HEK293 (cell line): ENCODE measurements around the gene USP6.
A peak's percentile ranks its signal among the peaks of the same experiment; 100 is the strongest.

Source experiments
- AEBP2 ChIP-seq: fragments of 450-650 bp; formaldehyde crosslinking; IDR thresholded peaks from 2 replicates; pipeline ENCODE4 v1.5.1; 2016; ENCODE audit warnings: missing biosample characterization, missing genetic modification characterization, borderline replicate concordance
- BCL6B ChIP-seq: fragments of 450-650 bp; formaldehyde crosslinking; IDR thresholded peaks from 2 replicates; pipeline ENCODE4 v1.5.1; 2017; ENCODE audit warnings: missing biosample characterization, missing genetic modification characterization
- GLIS1 ChIP-seq: fragments of 450-650 bp; formaldehyde crosslinking; IDR thresholded peaks from 2 replicates; pipeline ENCODE4 v1.5.1; 2016; ENCODE audit warnings: missing biosample characterization, missing genetic modification characterization
- MYNN ChIP-seq: fragments of 450-650 bp; formaldehyde crosslinking; IDR thresholded peaks from 2 replicates; pipeline ENCODE4 v1.5.1; 2016; ENCODE audit warnings: missing biosample characterization, missing genetic modification characterization, borderline replicate concordance
- PRDM2 ChIP-seq: fragments of 450-650 bp; formaldehyde crosslinking; IDR thresholded peaks from 2 replicates; pipeline ENCODE4 v1.5.1; 2016; ENCODE audit warnings: missing biosample characterization, missing genetic modification characterization, borderline replicate concordance
- SETDB1 ChIP-seq: IDR thresholded peaks from one replicate; pipeline ENCODE4 v1.6.1; 2017; ENCODE audit warnings: mild to moderate bottlenecking, low read length, moderate library complexity, mixed read lengths; ENCODE audit not compliant: insufficient read length
- ZBTB48 ChIP-seq: fragments of 450-650 bp; formaldehyde crosslinking; IDR thresholded peaks from 2 replicates; pipeline ENCODE4 v1.5.1; 2016; ENCODE audit warnings: missing biosample characterization, missing genetic modification characterization
- ZFHX2 ChIP-seq: fragments of 450-650 bp; formaldehyde crosslinking; conservative IDR thresholded peaks from 2 replicates; pipeline ENCODE4 v1.5.1; 2016; ENCODE audit warnings: missing biosample characterization, missing genetic modification characterization
- ZFP3 ChIP-seq: fragments of 450-650 bp; formaldehyde crosslinking; IDR thresholded peaks from 2 replicates; pipeline ENCODE4 v1.5.1; 2016; ENCODE audit warnings: low read depth, missing biosample characterization, missing genetic modification characterization
- ZFP37 ChIP-seq: fragments of 450-650 bp; formaldehyde crosslinking; IDR thresholded peaks from 2 replicates; pipeline ENCODE4 v1.5.1; 2016; ENCODE audit warnings: missing biosample characterization, missing genetic modification characterization
- ZNF138 ChIP-seq: fragments of 450-650 bp; formaldehyde crosslinking; IDR thresholded peaks from 2 replicates; pipeline ENCODE4 v1.5.1; 2016; ENCODE audit warnings: missing biosample characterization, missing genetic modification characterization, borderline replicate concordance
- ZNF239 ChIP-seq: fragments of 450-650 bp; formaldehyde crosslinking; IDR thresholded peaks from 2 replicates; pipeline ENCODE4 v1.5.1; 2016; ENCODE audit warnings: missing biosample characterization, missing genetic modification characterization
- ZNF274 ChIP-seq, 2 experiments: fragments of 200-500 bp in 1 of 2; fragments of 450-650 bp in 1 of 2; sonication (Bioruptor generic) in 1 of 2; formaldehyde crosslinking in 1 of 2; IDR thresholded peaks; 2 replicates each; pipeline versions ENCODE4 v1.5.1 to v1.6.1; 2014 to 2016; ENCODE audit warnings: borderline replicate concordance in 1 of 2, inconsistent platforms in 1 of 2, low read length in 1 of 2, missing biosample characterization in 1 of 2, missing genetic modification characterization in 1 of 2
- ZNF324 ChIP-seq: fragments of 450-650 bp; formaldehyde crosslinking; IDR thresholded peaks from 2 replicates; pipeline ENCODE4 v1.5.1; 2016; ENCODE audit warnings: missing biosample characterization, missing genetic modification characterization
- ZNF335 ChIP-seq: fragments of 450-650 bp; formaldehyde crosslinking; conservative IDR thresholded peaks from 2 replicates; pipeline ENCODE4 v1.5.1; 2016; ENCODE audit warnings: missing biosample characterization, missing genetic modification characterization
- ZNF391 ChIP-seq: fragments of 450-650 bp; formaldehyde crosslinking; IDR thresholded peaks from 2 replicates; pipeline ENCODE4 v1.5.1; 2016; ENCODE audit warnings: low read depth, missing biosample characterization, missing genetic modification characterization, borderline replicate concordance
- ZNF670 ChIP-seq: fragments of 450-650 bp; formaldehyde crosslinking; IDR thresholded peaks from 2 replicates; pipeline ENCODE4 v1.5.1; 2016; ENCODE audit warnings: missing biosample characterization, missing genetic modification characterization, low read depth
- ZNF704 ChIP-seq: fragments of 450-650 bp; formaldehyde crosslinking; IDR thresholded peaks from 2 replicates; pipeline ENCODE4 v1.5.1; 2016; ENCODE audit warnings: missing biosample characterization, missing genetic modification characterization
- ZNF707 ChIP-seq: fragments of 450-650 bp; formaldehyde crosslinking; IDR thresholded peaks from 2 replicates; pipeline ENCODE4 v1.5.1; 2016; ENCODE audit warnings: missing biosample characterization, missing genetic modification characterization
- TF ChIP-seq, protein P1 (sequence below): fragments of 450-650 bp; formaldehyde crosslinking; IDR thresholded peaks from 2 replicates; pipeline ENCODE4 v1.5.1; 2016; ENCODE audit warnings: missing biosample characterization, missing genetic modification characterization
- TF ChIP-seq, protein P2 (sequence below): fragments of 450-650 bp; formaldehyde crosslinking; IDR thresholded peaks from 2 replicates; pipeline ENCODE4 v1.5.1; 2016; ENCODE audit warnings: missing biosample characterization, missing genetic modification characterization

USP6 gene

GRCh38 chr17:5111402-5112204, 4.2 kb upstream of the USP6 start, which contains the start of gene ZNF232 (continued):
- TF ChIP-seq ZNF707 (tag by site-specific recombination) (no peak), ZNF670 (no peak), ZNF274 (IDR thresholded peaks at IDR 0.05; ENCODE audit: low read length) (no peak), ZNF274 (tag by site-specific recombination; IDR thresholded peaks at IDR 0.05; ENCODE audit: borderline replicate concordance) (no peak), ZNF138 (no peak), ZFHX2 (tag by site-specific recombination) (peak; percentile 80), ZFP37 (tag by site-specific recombination) (no peak; the same call in 1 of the 2 replicates), ZNF324 (tag by site-specific recombination) (no peak), ZNF704 (tag by site-specific recombination) (no peak), PRDM2 (tag by site-specific recombination) (no peak), ZNF239 (no peak), GLIS1 (tag by site-specific recombination) (peak; percentile 22), ZFP3 (tag by site-specific recombination) (no peak), ZBTB48 (tag by site-specific recombination) (peak; percentile 97), AEBP2 (tag by site-specific recombination) (no peak), MYNN (tag by site-specific recombination) (no peak), ZNF335 (peak; percentile 98), BCL6B (tag by site-specific recombination) (no peak), ZNF391 (tag by site-specific recombination) (0 out of 2 replicates have a peak, but pooled peaks have one; percentile 12), SETDB1 (peak; percentile 66)
- TF ChIP-seq, protein P1, sequence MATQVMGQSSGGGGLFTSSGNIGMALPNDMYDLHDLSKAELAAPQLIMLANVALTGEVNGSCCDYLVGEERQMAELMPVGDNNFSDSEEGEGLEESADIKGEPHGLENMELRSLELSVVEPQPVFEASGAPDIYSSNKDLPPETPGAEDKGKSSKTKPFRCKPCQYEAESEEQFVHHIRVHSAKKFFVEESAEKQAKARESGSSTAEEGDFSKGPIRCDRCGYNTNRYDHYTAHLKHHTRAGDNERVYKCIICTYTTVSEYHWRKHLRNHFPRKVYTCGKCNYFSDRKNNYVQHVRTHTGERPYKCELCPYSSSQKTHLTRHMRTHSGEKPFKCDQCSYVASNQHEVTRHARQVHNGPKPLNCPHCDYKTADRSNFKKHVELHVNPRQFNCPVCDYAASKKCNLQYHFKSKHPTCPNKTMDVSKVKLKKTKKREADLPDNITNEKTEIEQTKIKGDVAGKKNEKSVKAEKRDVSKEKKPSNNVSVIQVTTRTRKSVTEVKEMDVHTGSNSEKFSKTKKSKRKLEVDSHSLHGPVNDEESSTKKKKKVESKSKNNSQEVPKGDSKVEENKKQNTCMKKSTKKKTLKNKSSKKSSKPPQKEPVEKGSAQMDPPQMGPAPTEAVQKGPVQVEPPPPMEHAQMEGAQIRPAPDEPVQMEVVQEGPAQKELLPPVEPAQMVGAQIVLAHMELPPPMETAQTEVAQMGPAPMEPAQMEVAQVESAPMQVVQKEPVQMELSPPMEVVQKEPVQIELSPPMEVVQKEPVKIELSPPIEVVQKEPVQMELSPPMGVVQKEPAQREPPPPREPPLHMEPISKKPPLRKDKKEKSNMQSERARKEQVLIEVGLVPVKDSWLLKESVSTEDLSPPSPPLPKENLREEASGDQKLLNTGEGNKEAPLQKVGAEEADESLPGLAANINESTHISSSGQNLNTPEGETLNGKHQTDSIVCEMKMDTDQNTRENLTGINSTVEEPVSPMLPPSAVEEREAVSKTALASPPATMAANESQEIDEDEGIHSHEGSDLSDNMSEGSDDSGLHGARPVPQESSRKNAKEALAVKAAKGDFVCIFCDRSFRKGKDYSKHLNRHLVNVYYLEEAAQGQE = no peak
- TF ChIP-seq, protein P2, sequence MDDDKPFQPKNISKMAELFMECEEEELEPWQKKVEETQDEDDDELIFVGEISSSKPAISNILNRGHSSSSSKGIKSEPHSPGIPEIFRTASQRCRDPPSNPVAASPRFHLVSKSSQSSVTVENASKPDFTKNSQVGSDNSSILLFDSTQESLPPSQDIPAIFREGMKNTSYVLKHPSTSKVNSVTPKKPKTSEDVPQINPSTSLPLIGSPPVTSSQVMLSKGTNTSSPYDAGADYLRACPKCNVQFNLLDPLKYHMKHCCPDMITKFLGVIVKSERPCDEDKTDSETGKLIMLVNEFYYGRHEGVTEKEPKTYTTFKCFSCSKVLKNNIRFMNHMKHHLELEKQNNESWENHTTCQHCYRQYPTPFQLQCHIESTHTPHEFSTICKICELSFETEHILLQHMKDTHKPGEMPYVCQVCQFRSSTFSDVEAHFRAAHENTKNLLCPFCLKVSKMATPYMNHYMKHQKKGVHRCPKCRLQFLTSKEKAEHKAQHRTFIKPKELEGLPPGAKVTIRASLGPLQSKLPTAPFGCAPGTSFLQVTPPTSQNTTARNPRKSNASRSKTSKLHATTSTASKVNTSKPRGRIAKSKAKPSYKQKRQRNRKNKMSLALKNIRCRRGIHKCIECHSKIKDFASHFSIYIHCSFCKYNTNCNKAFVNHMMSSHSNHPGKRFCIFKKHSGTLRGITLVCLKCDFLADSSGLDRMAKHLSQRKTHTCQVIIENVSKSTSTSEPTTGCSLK (tag by site-specific recombination) = no peak
